Right lobe of liver (tissue), 6 donors: ENCODE results near the gene PTPN3. TPM values are rescaled to one million over a fixed set of nuclear protein-coding genes. Genes with fewer than 3 reads are reported as not detected.

Source experiments
- ATAC-seq, 4 donors: fragments of 200-7000 bp; cut with Tn5 transposase; one replicate each; pipeline ENCODE4 v1.9.1; 2020; ENCODE audit warnings: mild to moderate bottlenecking in 4 of 4, moderate library complexity in 4 of 4
- DNase-seq, 3 donors: peaks; one replicate each; pipeline ENCODE4 v3.0.0-alpha.2; 2020
- H3K27ac ChIP-seq, 3 donors: fragments of 200-600 bp; one replicate each; pipeline ENCODE4 v1.8.0; 2022
- H3K27me3 ChIP-seq, 2 donors: fragments of 200-600 bp; one replicate each; pipeline ENCODE4 v1.8.0; 2022
- H3K36me3 ChIP-seq, 4 donors: fragments of 200-600 bp; sonication (generic) in 1 of 4; one replicate each; pipeline versions ENCODE4 v1.5.1 to v1.8.0; 2017 to 2022; ENCODE audit warnings: control low read depth in 1 of 4
- H3K4me1 ChIP-seq, 4 donors: fragments of 200-600 bp; sonication (generic) in 1 of 4; one replicate each; pipeline versions ENCODE4 v1.5.1 to v1.8.0; 2017 to 2022; ENCODE audit warnings: control low read depth in 1 of 4
- H3K4me3 ChIP-seq, 3 donors: fragments of 200-600 bp; one replicate each; pipeline ENCODE4 v1.8.0; 2022
- H3K9me3 ChIP-seq, 4 donors: fragments of 200-600 bp; sonication (generic) in 1 of 4; one replicate each; pipeline versions ENCODE4 v1.5.1 to v1.8.0; 2017 to 2022; ENCODE audit warnings: control low read depth in 1 of 4
- POLR2A ChIP-seq: fragments of 450-650 bp; IDR thresholded peaks from one replicate; pipeline ENCODE4 v1.6.1; 2017; ENCODE audit warnings: antibody characterized with exemption, mild to moderate bottlenecking
- WGBS: methylation state at CpG from one replicate; pipeline ENCODE4 v1.1.6; 2018; ENCODE audit warnings: low coverage, low lambda C conversion rate; ENCODE audit not compliant: insufficient coverage; ENCODE audit errors: missing lambda C conversion rate; 5-methylcytosine and 5-hydroxymethylcytosine counted together
- intact Hi-C, 2 donors: fragments of 100-400 bp; cut with DNase I; formaldehyde crosslinking; loops; one replicate each; pipeline versions ENCODE4 v1.11.2 to v1.14.1; 2022
- total RNA-seq, 6 experiments: library from RNA; depleted of rRNA in 2 of 6; stranded (reverse); fragments of >200 nt in 2 of 6; fragmentation: NEBNext Ultra II Directional in 3 of 6; extraction: Animal tissue kit (Norgen Biotek cat#: 25700) in 3 of 6; gene quantifications; one replicate each; pipeline versions ENCODE4 v1.1.0 to v1.2.4, GENCODE V29; 2016 to 2023
- TF ChIP-seq, protein P1 (sequence below), 4 donors: fragments of 200-600 bp in 3 of 4; fragments of 450-650 bp in 1 of 4; IDR thresholded peaks; one replicate each; pipeline versions ENCODE4 v1.5.1 to v1.8.0; 2016 to 2022; ENCODE audit warnings: antibody characterized with exemption in 4 of 4, mild to moderate bottlenecking in 2 of 4
- donor health status: DM: no; HTN: yes; CAD: no.
- donor health status: DM: no; HTN: no; CAD: no.
- donor health status: DM: no; HTN: no; CAD: no.
- donor health status: DM: no; HTN: yes; CAD: no.
- donor health status: DM: no; HTN: yes; CAD: no.

PTPN3 gene
- total RNA-seq, 6 experiments from 2014 or later = 15.0 to 33.3 (median 30.0) TPM

DNA sequence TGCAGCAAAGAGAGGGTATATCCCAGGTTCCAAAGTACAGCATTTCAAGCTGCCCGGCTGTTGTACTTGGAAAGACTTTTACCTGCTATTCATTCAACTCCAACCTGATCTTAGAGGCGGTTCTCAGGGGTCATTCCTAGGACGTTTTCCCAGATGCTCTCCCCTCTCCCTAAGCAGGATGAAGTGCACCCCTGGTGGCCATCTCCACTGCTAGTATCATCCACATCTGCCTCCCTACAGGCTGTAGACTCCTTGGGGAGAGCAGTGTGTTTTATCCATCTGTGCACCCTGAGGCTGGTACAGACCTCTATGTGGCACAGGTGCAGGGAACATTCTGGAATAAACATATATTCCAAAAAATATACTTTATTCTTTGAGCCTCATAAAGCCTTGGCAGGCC, 56.8 kb downstream of the PTPN3 start:
- DNase-seq (no peak), ATAC-seq (peak; percentile 11 to 47 (median 24))
- Histone ChIP-seq H3K9me3 (no peaks in the 10 kb centered on the region), H3K4me1 (peaks cover 0 to 19% (median 0%) of the 10 kb centered on the region in 4 donors), H3K27ac (peak overlapping the region in 2 of 3 donors; percentile 44 to 67), H3K27me3 (no peaks in the 10 kb centered on the region), H3K4me3 (no peak overlapping the region), H3K36me3 (peaks cover 0 to 20% (median 5%) of the 10 kb centered on the region in 4 donors)
- intact Hi-C loops = no loop called here
- TF ChIP-seq, protein P1, sequence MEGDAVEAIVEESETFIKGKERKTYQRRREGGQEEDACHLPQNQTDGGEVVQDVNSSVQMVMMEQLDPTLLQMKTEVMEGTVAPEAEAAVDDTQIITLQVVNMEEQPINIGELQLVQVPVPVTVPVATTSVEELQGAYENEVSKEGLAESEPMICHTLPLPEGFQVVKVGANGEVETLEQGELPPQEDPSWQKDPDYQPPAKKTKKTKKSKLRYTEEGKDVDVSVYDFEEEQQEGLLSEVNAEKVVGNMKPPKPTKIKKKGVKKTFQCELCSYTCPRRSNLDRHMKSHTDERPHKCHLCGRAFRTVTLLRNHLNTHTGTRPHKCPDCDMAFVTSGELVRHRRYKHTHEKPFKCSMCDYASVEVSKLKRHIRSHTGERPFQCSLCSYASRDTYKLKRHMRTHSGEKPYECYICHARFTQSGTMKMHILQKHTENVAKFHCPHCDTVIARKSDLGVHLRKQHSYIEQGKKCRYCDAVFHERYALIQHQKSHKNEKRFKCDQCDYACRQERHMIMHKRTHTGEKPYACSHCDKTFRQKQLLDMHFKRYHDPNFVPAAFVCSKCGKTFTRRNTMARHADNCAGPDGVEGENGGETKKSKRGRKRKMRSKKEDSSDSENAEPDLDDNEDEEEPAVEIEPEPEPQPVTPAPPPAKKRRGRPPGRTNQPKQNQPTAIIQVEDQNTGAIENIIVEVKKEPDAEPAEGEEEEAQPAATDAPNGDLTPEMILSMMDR (IDR thresholded peaks at IDR 0.05) = no peak
- TF ChIP-seq POLR2A = no peak
- 16% methylated on average over 3 of the region's 3 CpGs for WGBS

DNA sequence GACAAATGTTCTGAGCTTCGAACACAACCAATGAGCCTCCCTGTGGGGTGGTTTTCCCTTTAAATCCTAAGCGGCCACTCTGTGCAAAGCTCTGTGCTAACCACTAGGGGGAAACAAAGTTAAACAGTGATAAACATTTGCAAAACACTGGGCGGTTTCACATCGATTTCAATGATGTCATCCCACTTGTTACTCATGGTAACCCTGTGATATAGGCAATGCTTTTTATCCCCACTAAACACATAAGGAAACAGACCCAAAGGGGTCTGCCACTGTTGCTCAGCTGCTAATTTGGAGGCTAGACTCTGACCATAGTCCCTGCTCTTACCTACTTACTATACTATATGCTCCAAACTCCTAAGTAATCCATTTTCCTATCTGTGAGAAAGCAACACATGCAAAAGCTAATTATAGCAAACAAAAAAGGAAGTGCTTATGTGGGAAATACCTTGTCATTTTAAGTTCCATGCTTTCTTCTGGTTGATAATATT, 57.3 kb downstream of the PTPN3 start:
- no peaks in the 10 kb centered on the region for H3K9me3 ChIP-seq
- peak in 1 of 3 donors; percentile 60 for DNase-seq
- peaks cover 0 to 19% (median 0%) of the 10 kb centered on the region in 4 donors for H3K4me1 ChIP-seq
- TF ChIP-seq POLR2A = no peak
- TF ChIP-seq, protein P1 (IDR thresholded peaks at IDR 0.05) = peak; percentile 74 to 89 (median 82)
- peak; percentile 89 to 93 (median 92) for ATAC-seq
- peak overlapping the region in 2 of 3 donors; percentile 44 to 67 for H3K27ac ChIP-seq
- H3K27me3 ChIP-seq = no peaks in the 10 kb centered on the region
- peaks cover 0 to 20% (median 8%) of the 10 kb centered on the region in 4 donors for H3K36me3 ChIP-seq
- no peak overlapping the region for H3K4me3 ChIP-seq
- WGBS = 3% methylated on average over 4 of the region's 4 CpGs
- intact Hi-C loops = no loop called here

DNA sequence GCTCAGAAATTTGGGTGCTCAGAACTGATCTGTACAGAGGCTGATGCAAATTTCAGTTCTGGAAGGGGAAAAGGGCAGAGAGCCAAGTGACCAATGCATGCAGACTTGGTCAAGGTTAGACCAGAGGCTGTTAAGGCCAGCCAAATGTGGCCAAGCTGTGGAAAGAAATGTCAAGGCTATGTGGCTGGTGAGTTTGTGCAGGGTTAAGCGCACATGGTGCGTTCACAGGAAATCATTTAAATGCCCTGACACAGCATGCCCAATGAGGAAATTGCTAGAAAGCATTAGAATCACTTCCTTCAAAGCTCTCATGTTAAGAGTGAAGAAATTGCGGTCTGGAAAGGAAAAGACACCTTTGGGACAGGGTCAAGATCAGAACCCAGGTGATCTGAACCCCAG, 58.0 kb downstream of the PTPN3 start:
- peak overlapping the region in 1 of 3 donors; percentile 67 for H3K27ac ChIP-seq

DNA sequence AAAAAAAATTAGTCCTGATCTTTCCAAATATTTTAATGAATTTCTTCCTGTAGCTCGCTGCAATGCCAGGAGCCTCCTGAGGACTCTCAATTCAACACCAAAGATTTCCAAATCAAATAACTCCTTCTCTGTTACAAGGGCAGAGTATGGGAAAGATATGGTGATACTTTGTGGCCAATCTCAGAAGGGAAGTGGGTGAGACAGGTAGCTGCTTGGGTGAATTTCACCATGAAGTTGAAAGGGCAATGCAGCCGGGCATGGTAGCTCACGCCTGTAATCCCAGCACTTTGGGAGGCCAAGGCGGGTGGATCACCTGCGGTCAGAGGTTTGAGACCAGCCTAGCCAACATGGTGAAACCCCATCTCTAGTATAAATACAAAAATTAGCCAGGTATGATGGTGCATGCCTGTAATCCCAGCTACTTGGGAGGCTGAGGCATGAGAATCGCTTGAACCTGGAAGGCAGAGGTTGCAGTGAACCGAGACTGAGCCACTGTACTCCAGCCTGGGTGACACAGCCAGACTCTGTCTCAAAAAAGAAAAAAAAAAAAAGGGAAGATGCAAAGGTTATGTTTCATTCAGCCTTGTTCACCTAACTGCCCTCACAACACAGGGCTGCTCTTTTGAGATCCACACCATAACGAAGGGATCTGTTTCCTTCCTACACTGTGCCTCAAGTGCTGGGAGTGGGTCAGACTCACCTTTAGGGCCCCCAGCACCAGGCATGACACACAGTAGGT, 58.6 kb downstream of the PTPN3 start:
- no peak for TF ChIP-seq POLR2A
- TF ChIP-seq, protein P1 (IDR thresholded peaks at IDR 0.05) = no peak
- ATAC-seq (no peak), DNase-seq (no peak)
- no peaks in the 10 kb centered on the region for H3K9me3 ChIP-seq
- intact Hi-C loops = loop anchor here in 1 of 2 donors (10.0 kb wide), 1 partner anchor 55 kb away; the partner anchor contains the start of gene PTPN3
- WGBS = 79% methylated on average over 8 of the region's 8 CpGs
- H3K36me3 ChIP-seq = peaks cover 0 to 23% (median 11%) of the 10 kb centered on the region in 4 donors
- H3K4me3 ChIP-seq = no peak overlapping the region
- H3K4me1 ChIP-seq = peaks cover 0 to 19% (median 0%) of the 10 kb centered on the region in 4 donors
- H3K27me3 ChIP-seq = no peaks in the 10 kb centered on the region
- peak overlapping the region in 1 of 3 donors; percentile 67 for H3K27ac ChIP-seq

More for the DNA sequence above, 58.0 kb downstream of the PTPN3 start:
- Histone ChIP-seq H3K4me3 (no peak overlapping the region), H3K9me3 (no peaks in the 10 kb centered on the region), H3K4me1 (peaks cover 0 to 19% (median 0%) of the 10 kb centered on the region in 4 donors), H3K27me3 (no peaks in the 10 kb centered on the region), H3K36me3 (peaks cover 0 to 21% (median 9%) of the 10 kb centered on the region in 4 donors)
- 15% methylated on average over 3 of the region's 3 CpGs for WGBS
- no peak for DNase-seq
- intact Hi-C loops = no loop called here
- TF ChIP-seq, protein P1 (IDR thresholded peaks at IDR 0.05) = no peak
- no peak for TF ChIP-seq POLR2A
- peak; percentile 31 to 49 (median 46) for ATAC-seq
